A549 (cell line): ENCODE data around the gene FCRL6. TPM values are rescaled to one million over a fixed set of nuclear protein-coding genes. Genes with fewer than 3 reads are reported as not detected.
A peak's percentile ranks its signal among the peaks of the same experiment; 100 is the strongest.

Experiments used
- ATAC-seq, 2 experiments: fragments of 200-7000 bp in 1 of 2; fragments of >200 bp in 1 of 2; cut with Nextera tagmentation in 1 of 2; cut with Tn5 transposase in 1 of 2; 3 replicates each; pipeline versions ENCODE4 v1.8.0 to v1.9.1; 2018 to 2020; ENCODE audit warnings: mild to moderate bottlenecking in 1 of 2, moderate library complexity in 1 of 2
- CTCF ChIA-PET: fragments of 300-600 bp; sonication (Branson Sonifier 250); formaldehyde crosslinking; extraction: SDS; loops from one replicate; lab custom pipeline; 2021; ENCODE audit warnings: antibody characterized with exemption, inconsistent platforms; lab: Yijun Ruan, JAX
- POLR2A ChIA-PET: fragments of 350-600 bp; formaldehyde crosslinking; extraction: SDS; loops from one replicate; lab custom pipeline; 2021; ENCODE audit warnings: antibody characterized with exemption, inconsistent platforms; lab: Yijun Ruan, JAX
- DNase-seq, 2 experiments: peaks; one replicate each; pipeline versions ENCODE4 v3.0.0 to v3.0.0-alpha.2; 2011 to 2016; ENCODE audit warnings: low read depth in 1 of 2, low spot score in 1 of 2
- FAIRE-seq: peaks from 2 replicates; lab custom pipeline; 2011; peaks lifted over from hg19 to GRCh38; lab: Jason Lieb, UNC
- H3K27ac ChIP-seq, 2 experiments: fragments of >200 bp; sonication (Bioruptor Twin); formaldehyde crosslinking; 3 replicates each; pipeline ENCODE4 v1.5.1; 2016 to 2017
- H3K4me1 ChIP-seq: fragments of >200 bp; sonication (Bioruptor Twin); formaldehyde crosslinking; 3 replicates; pipeline ENCODE4 v1.6.1; 2016
- H3K4me2 ChIP-seq: fragments of >200 bp; sonication (Bioruptor Twin); formaldehyde crosslinking; 3 replicates; pipeline ENCODE4 v1.6.1; 2016
- H3K4me3 ChIP-seq: fragments of >200 bp; sonication (Bioruptor Twin); formaldehyde crosslinking; 3 replicates; pipeline ENCODE4 v1.5.1; 2016
- H3K9me3 ChIP-seq: fragments of >200 bp; sonication (Bioruptor Twin); formaldehyde crosslinking; 3 replicates; pipeline ENCODE4 v1.6.1; 2016
- CBX2 ChIP-seq: fragments of 200-600 bp; sonication (generic); IDR thresholded peaks from 2 replicates; pipeline ENCODE4 v1.6.1; 2016; ENCODE audit warnings: low read depth, mild to moderate bottlenecking, borderline replicate concordance
- CEBPB ChIP-seq, 2 experiments: fragments of >200 bp in 1 of 2; sonication (Bioruptor Twin) in 1 of 2; formaldehyde crosslinking in 1 of 2; IDR thresholded peaks; 2 replicates each; pipeline ENCODE4 v1.6.1; 2012 to 2016
- EHMT2 ChIP-seq: fragments of 200-600 bp; sonication (generic); IDR thresholded peaks from 2 replicates; pipeline ENCODE4 v1.6.1; 2016; ENCODE audit warnings: antibody characterized with exemption, low read depth, mild to moderate bottlenecking, moderate library complexity
- EP300 ChIP-seq, 2 experiments: fragments of >200 bp; sonication (Bioruptor Twin); formaldehyde crosslinking; IDR thresholded peaks; 2 replicates in 1 of 2; 3 replicates in 1 of 2; pipeline ENCODE4 v1.6.1; 2016 to 2017
- ESRRA ChIP-seq: fragments of 150-350 bp; IDR thresholded peaks from 2 replicates; pipeline ENCODE4 v1.6.1; 2014; ENCODE audit warnings: mild to moderate bottlenecking, low read length, borderline replicate concordance
- FOSB ChIP-seq: fragments of 250-450 bp; sonication (Bioruptor Pico); IDR thresholded peaks from 2 replicates; pipeline ENCODE4 v1.5.0; 2020; ENCODE audit warnings: mild to moderate bottlenecking, moderate library complexity
- FOXS1 ChIP-seq: fragments of 250-450 bp; sonication (Bioruptor Pico); IDR thresholded peaks from 2 replicates; pipeline ENCODE4 v1.5.0; 2020; ENCODE audit warnings: mild to moderate bottlenecking, moderate library complexity
- HOXA7 ChIP-seq: fragments of 250-450 bp; sonication (Bioruptor Pico); IDR thresholded peaks from 2 replicates; pipeline ENCODE4 v1.5.0; 2020; ENCODE audit warnings: mild to moderate bottlenecking, moderate library complexity
- HOXB5 ChIP-seq: fragments of 250-450 bp; sonication (Bioruptor Pico); IDR thresholded peaks from 2 replicates; pipeline ENCODE4 v1.5.0; 2020; ENCODE audit warnings: mild to moderate bottlenecking, moderate library complexity
- JUNB ChIP-seq: fragments of >200 bp; sonication (Bioruptor Twin); formaldehyde crosslinking; IDR thresholded peaks from 2 replicates; pipeline ENCODE4 v1.6.1; 2016
- MAFK ChIP-seq: fragments of 450-650 bp; IDR thresholded peaks from 2 replicates; pipeline ENCODE4 v1.6.1; 2014; ENCODE audit not compliant: partially characterized antibody
- NFE2L2 ChIP-seq: fragments of 150-350 bp; conservative IDR thresholded peaks from 2 replicates; pipeline ENCODE4 v1.6.1; 2014; ENCODE audit warnings: low read length
- NPAS2 ChIP-seq: fragments of 250-450 bp; sonication (Bioruptor Pico); IDR thresholded peaks from 2 replicates; pipeline ENCODE4 v1.8.0; 2022; ENCODE audit warnings: mild to moderate bottlenecking, moderate library complexity, borderline replicate concordance
- NR3C1 ChIP-seq: fragments of >200 bp; sonication (Bioruptor Twin); formaldehyde crosslinking; IDR thresholded peaks from 3 replicates; pipeline ENCODE4 v1.6.1; 2017
- ZC3H11A ChIP-seq: fragments of 450-650 bp; IDR thresholded peaks from 2 replicates; pipeline ENCODE4 v1.6.1; 2014; ENCODE audit warnings: antibody characterized with exemption, mild to moderate bottlenecking
- ZFP36 ChIP-seq: fragments of 450-650 bp; IDR thresholded peaks from 2 replicates; pipeline ENCODE4 v1.6.1; 2014; ENCODE audit warnings: borderline replicate concordance; ENCODE audit not compliant: partially characterized antibody
- ZNF302 ChIP-seq: fragments of 250-450 bp; sonication (Bioruptor Pico); IDR thresholded peaks from 2 replicates; pipeline ENCODE4 v1.9.0; 2021; ENCODE audit warnings: inconsistent platforms, mild to moderate bottlenecking, moderate library complexity
- WGBS: methylation state at CpG from one replicate; pipeline ENCODE4 v1.1.6; 2017; ENCODE audit errors: missing lambda C conversion rate; 5-methylcytosine and 5-hydroxymethylcytosine counted together
- polyA minus RNA-seq: library from RNA; depleted of rRNA, polyadenylated mRNA; stranded (reverse); fragments of >200 nt; gene quantifications from 2 replicates; pipeline ENCODE4 v1.2.3, GENCODE V29; 2011; rRNA and poly(A)+ RNA removed
- polyA plus RNA-seq, 4 experiments: library from polyadenylated mRNA; depleted of rRNA in 3 of 4; stranded (reverse); fragments of >200 nt; fragmentation: RNase III in 1 of 4; extraction: RNeasy Plus Mini Kit Qiagen cat#74134 plus additional on column Dnase treatment in 1 of 4; gene quantifications; 2 replicates in 3 of 4; 3 replicates in 1 of 4; pipeline ENCODE4 v1.2.3, GENCODE V29; 2011 to 2017
- TF ChIP-seq, protein P1 (sequence below): fragments of 450-650 bp; IDR thresholded peaks from 2 replicates; pipeline ENCODE4 v1.6.1; 2014; ENCODE audit warnings: antibody characterized with exemption
- TF ChIP-seq, protein P2 (sequence below): IDR thresholded peaks from 2 replicates; pipeline ENCODE4 v1.6.1; 2012; ENCODE audit warnings: low read depth, borderline replicate concordance
- TF ChIP-seq, protein P3 (sequence below): IDR thresholded peaks from 2 replicates; pipeline ENCODE4 v1.6.1; 2012
- TF ChIP-seq, protein P4 (sequence below): fragments of >200 bp; sonication (Bioruptor Twin); formaldehyde crosslinking; IDR thresholded peaks from 2 replicates; pipeline ENCODE4 v1.6.1; 2016
- TF ChIP-seq, protein P5 (sequence below): fragments of >200 bp; sonication (Bioruptor Twin); formaldehyde crosslinking; IDR thresholded peaks from 3 replicates; pipeline ENCODE4 v1.5.1; 2016

The FCRL6 gene, protein sequence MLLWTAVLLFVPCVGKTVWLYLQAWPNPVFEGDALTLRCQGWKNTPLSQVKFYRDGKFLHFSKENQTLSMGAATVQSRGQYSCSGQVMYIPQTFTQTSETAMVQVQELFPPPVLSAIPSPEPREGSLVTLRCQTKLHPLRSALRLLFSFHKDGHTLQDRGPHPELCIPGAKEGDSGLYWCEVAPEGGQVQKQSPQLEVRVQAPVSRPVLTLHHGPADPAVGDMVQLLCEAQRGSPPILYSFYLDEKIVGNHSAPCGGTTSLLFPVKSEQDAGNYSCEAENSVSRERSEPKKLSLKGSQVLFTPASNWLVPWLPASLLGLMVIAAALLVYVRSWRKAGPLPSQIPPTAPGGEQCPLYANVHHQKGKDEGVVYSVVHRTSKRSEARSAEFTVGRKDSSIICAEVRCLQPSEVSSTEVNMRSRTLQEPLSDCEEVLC
- polyA plus RNA-seq (2011; rRNA removed) (not detected in 2 replicates), polyA plus RNA-seq (2017; fragmentation: RNase III; extraction: RNeasy Plus Mini Kit Qiagen cat#74134 plus additional on column Dnase treatment) (not detected in 3 replicates), polyA minus RNA-seq (not detected in 2 replicates)
- not detected in 2 replicates for polyA plus RNA-seq (2012; cell fraction: cytosol; rRNA removed)
- 0.07 TPM in 1 of 2 replicates, not detected in the other for polyA plus RNA-seq (2012; cell fraction: nucleus; rRNA removed)

DNA sequence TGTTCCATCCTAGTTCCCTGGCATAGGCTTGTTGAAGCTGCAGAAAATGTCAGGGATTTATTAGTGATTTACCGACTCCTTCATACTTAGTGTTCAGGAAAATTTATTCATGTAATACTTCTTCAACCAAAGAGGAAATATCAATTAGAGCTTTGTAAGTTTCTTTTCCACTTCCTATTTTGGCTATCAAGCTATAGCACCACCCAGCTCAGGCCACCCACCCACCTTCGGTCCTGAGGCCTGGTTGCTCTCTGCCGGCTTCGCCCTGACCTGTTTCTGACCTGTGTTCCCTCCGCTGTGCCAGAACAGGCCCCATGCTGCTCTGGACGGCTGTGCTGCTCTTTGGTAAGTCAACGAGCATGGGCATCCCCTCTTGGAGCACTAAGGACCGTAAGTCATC, at the start of gene FCRL6:
TSS of gene FCRL6 (plus strand) at position 250 of the 400 bp plus-strand sequence. CDS start at position 315, 65 bp downstream.
- Histone ChIP-seq H3K27ac (no peak within 1 kb of the TSS), H3K4me3 (no peak within 1 kb of the TSS), H3K4me2 (no peak within 1 kb of the TSS), H3K9me3 (no peaks in the 10 kb centered on the region; the same call in 2 of the 3 replicates), H3K4me1 (no peaks in the 10 kb centered on the region)
- DNase-seq, result no peak
- CTCF ChIA-PET, result interaction anchor here (0.7 to 16.7 kb wide), 7 partner anchors 28 to 283 kb away, joined by 3 to 565 read pairs (median 4); no protein-coding TSS in a partner anchor
- TF ChIP-seq FOSB (CRISPR knock-in tag) (no peak), HOXA7 (CRISPR knock-in tag) (no peak), FOXS1 (CRISPR knock-in tag) (no peak), EHMT2 (no peak), ZC3H11A (no peak), ZFP36 (no peak), NR3C1 (no peak), CBX2 (no peak), JUNB (no peak), EP300 (IDR thresholded peaks at IDR 0.05) (no peak), NPAS2 (CRISPR knock-in tag) (no peak), ZNF302 (no peak), CEBPB (IDR thresholded peaks at IDR 0.05) (no peak), HOXB5 (CRISPR knock-in tag) (no peak), NFE2L2 (no peak), ESRRA (no peak)
- TF ChIP-seq, protein P1, sequence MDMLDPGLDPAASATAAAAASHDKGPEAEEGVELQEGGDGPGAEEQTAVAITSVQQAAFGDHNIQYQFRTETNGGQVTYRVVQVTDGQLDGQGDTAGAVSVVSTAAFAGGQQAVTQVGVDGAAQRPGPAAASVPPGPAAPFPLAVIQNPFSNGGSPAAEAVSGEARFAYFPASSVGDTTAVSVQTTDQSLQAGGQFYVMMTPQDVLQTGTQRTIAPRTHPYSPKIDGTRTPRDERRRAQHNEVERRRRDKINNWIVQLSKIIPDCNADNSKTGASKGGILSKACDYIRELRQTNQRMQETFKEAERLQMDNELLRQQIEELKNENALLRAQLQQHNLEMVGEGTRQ, result no peak
- TF ChIP-seq, protein P2, sequence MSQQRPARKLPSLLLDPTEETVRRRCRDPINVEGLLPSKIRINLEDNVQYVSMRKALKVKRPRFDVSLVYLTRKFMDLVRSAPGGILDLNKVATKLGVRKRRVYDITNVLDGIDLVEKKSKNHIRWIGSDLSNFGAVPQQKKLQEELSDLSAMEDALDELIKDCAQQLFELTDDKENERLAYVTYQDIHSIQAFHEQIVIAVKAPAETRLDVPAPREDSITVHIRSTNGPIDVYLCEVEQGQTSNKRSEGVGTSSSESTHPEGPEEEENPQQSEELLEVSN, result no peak
- TF ChIP-seq, protein P3, sequence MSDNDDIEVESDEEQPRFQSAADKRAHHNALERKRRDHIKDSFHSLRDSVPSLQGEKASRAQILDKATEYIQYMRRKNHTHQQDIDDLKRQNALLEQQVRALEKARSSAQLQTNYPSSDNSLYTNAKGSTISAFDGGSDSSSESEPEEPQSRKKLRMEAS, result no peak
- TF ChIP-seq, protein P4, sequence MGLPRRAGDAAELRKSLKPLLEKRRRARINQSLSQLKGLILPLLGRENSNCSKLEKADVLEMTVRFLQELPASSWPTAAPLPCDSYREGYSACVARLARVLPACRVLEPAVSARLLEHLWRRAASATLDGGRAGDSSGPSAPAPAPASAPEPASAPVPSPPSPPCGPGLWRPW, result no peak
- FAIRE-seq, result no peak
- 68% methylated on average over 8 of the region's 8 CpGs for WGBS
- POLR2A ChIA-PET, result no interaction called here
- no peak for ATAC-seq

DNA sequence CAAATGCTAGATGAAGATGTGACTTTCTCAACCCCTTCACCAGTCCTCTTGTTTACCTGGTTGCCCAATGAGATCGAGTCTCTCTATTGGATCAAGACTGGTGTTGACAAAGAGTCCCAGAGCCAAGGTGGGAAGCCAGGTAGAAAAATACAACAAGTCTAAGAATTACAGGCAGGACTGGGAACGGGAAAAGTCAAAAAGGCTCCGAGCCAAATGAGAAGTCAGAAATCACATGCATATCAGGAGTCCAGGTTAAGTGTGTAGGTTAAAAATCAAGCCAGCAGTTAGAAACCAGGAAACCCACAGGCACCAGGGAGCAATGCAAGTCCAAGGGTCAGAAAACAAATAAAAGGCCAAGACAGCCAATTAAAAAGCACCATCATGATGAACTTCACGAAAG, 48.8 kb upstream of the FCRL6 start:
- ChIA-PET CTCF (no interaction called here), POLR2A (no interaction called here)
- DNase-seq (no peak), ATAC-seq (no peak), FAIRE-seq (no peak)
- no peaks in the 10 kb centered on the region for H3K9me3 ChIP-seq
- 22% methylated on average over 4 of the region's 4 CpGs for WGBS
- peak overlapping the region; percentile 37 to 43; a peak in 5 of 6 replicates for H3K27ac ChIP-seq
- no peak overlapping the region for H3K4me2 ChIP-seq
- H3K4me1 ChIP-seq, result peaks cover 11% of the 10 kb centered on the region
- no peak overlapping the region for H3K4me3 ChIP-seq
- TF ChIP-seq HOXA7 (CRISPR knock-in tag) (no peak), MAFK (no peak)
- TF ChIP-seq, protein P5, sequence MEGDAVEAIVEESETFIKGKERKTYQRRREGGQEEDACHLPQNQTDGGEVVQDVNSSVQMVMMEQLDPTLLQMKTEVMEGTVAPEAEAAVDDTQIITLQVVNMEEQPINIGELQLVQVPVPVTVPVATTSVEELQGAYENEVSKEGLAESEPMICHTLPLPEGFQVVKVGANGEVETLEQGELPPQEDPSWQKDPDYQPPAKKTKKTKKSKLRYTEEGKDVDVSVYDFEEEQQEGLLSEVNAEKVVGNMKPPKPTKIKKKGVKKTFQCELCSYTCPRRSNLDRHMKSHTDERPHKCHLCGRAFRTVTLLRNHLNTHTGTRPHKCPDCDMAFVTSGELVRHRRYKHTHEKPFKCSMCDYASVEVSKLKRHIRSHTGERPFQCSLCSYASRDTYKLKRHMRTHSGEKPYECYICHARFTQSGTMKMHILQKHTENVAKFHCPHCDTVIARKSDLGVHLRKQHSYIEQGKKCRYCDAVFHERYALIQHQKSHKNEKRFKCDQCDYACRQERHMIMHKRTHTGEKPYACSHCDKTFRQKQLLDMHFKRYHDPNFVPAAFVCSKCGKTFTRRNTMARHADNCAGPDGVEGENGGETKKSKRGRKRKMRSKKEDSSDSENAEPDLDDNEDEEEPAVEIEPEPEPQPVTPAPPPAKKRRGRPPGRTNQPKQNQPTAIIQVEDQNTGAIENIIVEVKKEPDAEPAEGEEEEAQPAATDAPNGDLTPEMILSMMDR, result no peak
